Activated CD8-positive, alpha-beta memory T cell treated with anti-CD3 and anti-CD28 coated beads, Interleukin-2, amount 10 ng/mL, durations not matched to agents 7 days and 5 days (primary cell): ENCODE data around the gene SLX1A. TPM values are rescaled to one million over a fixed set of nuclear protein-coding genes. Genes with fewer than 3 reads are reported as not detected.
"Not testable (repeated sequence)": the region's sequence is repeated elsewhere in the genome, so short reads cannot be mapped to it uniquely, and the experiment has no call there.

Experiments used
- ATAC-seq: fragments of 150-1000 bp; cut with Tn5 transposase; one replicate; pipeline ENCODE4 v1.10.0; 2021; ENCODE audit warnings: moderate library complexity
- CTCF ChIA-PET: fragments of 350-600 bp; sonication (Branson Sonifier 250); formaldehyde crosslinking; loops from one replicate; lab custom pipeline; 2021; ENCODE audit warnings: antibody characterized with exemption; lab: Charles Lee
- DNase-seq: peaks from one replicate; pipeline ENCODE4 v3.0.0-alpha.2; 2020
- H3K27ac Mint-ChIP-seq: one replicate; pipeline ENCODE4 v1.8.0; 2021; ENCODE audit warnings: mild to moderate bottlenecking, mixed read lengths
- H3K27me3 Mint-ChIP-seq: one replicate; pipeline ENCODE4 v1.8.0; 2021; ENCODE audit warnings: mixed read lengths
- H3K36me3 Mint-ChIP-seq: one replicate; pipeline ENCODE4 v1.8.0; 2021; ENCODE audit warnings: mild to moderate bottlenecking, mixed read lengths
- H3K4me1 Mint-ChIP-seq: one replicate; pipeline ENCODE4 v1.8.0; 2021; ENCODE audit warnings: mixed read lengths
- H3K4me3 Mint-ChIP-seq: one replicate; pipeline ENCODE4 v1.8.0; 2021; ENCODE audit warnings: mild to moderate bottlenecking, moderate library complexity, mixed read lengths
- H3K9me3 Mint-ChIP-seq: one replicate; pipeline ENCODE4 v1.8.0; 2022; ENCODE audit warnings: low read depth, mixed read lengths
- total RNA-seq, 2 experiments: library from RNA; stranded (reverse); gene quantifications; one replicate each; pipeline ENCODE4 v1.2.3, GENCODE V29; 2021

SLX1A gene
- 100 to 1,000 TPM; 109 to 121 TPM for total RNA-seq

- H3K9me3 Mint-ChIP-seq, H3K36me3 Mint-ChIP-seq, H3K27me3 Mint-ChIP-seq, H3K4me3 Mint-ChIP-seq, H3K27ac Mint-ChIP-seq, H3K4me1 Mint-ChIP-seq, CTCF ChIA-PET, DNase-seq: not testable (repeated sequence)
- peak; percentile 88 for ATAC-seq
Observed at GRCh38 chr16:30193615-30194014, at the start of gene SLX1A, which contains the start of gene BOLA2B. SLX1A (plus strand) TSS chr16:30193875; CDS start chr16:30194085, 210 bp downstream. BOLA2B (minus strand) TSS chr16:30193666; CDS start chr16:30193595, 71 bp downstream.

GRCh38 chr16:30144017-30144416 lies 49.7 kb upstream of the SLX1A start:
- Mint-ChIP-seq H3K4me3 (no peak overlapping the region), H3K27me3 (no peaks in the 10 kb centered on the region), H3K27ac (no peak overlapping the region), H3K36me3 (peaks cover 7% of the 10 kb centered on the region), H3K4me1 (peaks cover 31% of the 10 kb centered on the region), H3K9me3 (peaks cover 3% of the 10 kb centered on the region)
- CTCF ChIA-PET: interaction anchor here (1.0 to 2.6 kb wide), 7 partner anchors 8 to 257 kb away, joined by 3 to 24 read pairs (median 7); partner anchors contain the start of genes GDPD3, SEPTIN1 and TBX6
- no peak for DNase-seq
- ATAC-seq: no peak

GRCh38 chr16:30144917-30145316 lies 48.8 kb upstream of the SLX1A start:
- H3K9me3 Mint-ChIP-seq: peaks cover 6% of the 10 kb centered on the region
- H3K4me3 Mint-ChIP-seq: no peak overlapping the region
- peaks cover 24% of the 10 kb centered on the region for H3K4me1 Mint-ChIP-seq
- H3K36me3 Mint-ChIP-seq: peaks cover 10% of the 10 kb centered on the region
- CTCF ChIA-PET: no interaction called here
- H3K27me3 Mint-ChIP-seq: no peaks in the 10 kb centered on the region
- DNase-seq (no peak), ATAC-seq (no peak)
- no peak overlapping the region for H3K27ac Mint-ChIP-seq

- CTCF ChIA-PET: no interaction called here
- H3K27me3 Mint-ChIP-seq: no peaks in the 10 kb centered on the region
- H3K4me3 Mint-ChIP-seq: no peak overlapping the region
- no peak overlapping the region for H3K27ac Mint-ChIP-seq
- peaks cover 21% of the 10 kb centered on the region for H3K4me1 Mint-ChIP-seq
- no peak for ATAC-seq
- H3K9me3 Mint-ChIP-seq: peaks cover 6% of the 10 kb centered on the region
- peaks cover 12% of the 10 kb centered on the region for H3K36me3 Mint-ChIP-seq
- DNase-seq: no peak
Observed at GRCh38 chr16:30145657-30146056, 48.0 kb upstream of the SLX1A start.

GRCh38 chr16:30147843-30148510 lies 45.7 kb upstream of the SLX1A start:
- no peak overlapping the region for H3K4me3 Mint-ChIP-seq
- ATAC-seq (no peak), DNase-seq (no peak)
- H3K27ac Mint-ChIP-seq: peak overlapping the region; percentile 5
- peaks cover 6% of the 10 kb centered on the region for H3K9me3 Mint-ChIP-seq
- CTCF ChIA-PET: interaction anchor here (1.0 to 1.7 kb wide), 3 partner anchors 16 to 36 kb away, joined by 3 to 6 read pairs (median 3); partner anchors contain the start of gene MAPK3
- no peaks in the 10 kb centered on the region for H3K27me3 Mint-ChIP-seq
- peaks cover 10% of the 10 kb centered on the region for H3K4me1 Mint-ChIP-seq
- H3K36me3 Mint-ChIP-seq: peaks cover 15% of the 10 kb centered on the region

- DNase-seq: no peak
- Mint-ChIP-seq H3K27me3 (no peaks in the 10 kb centered on the region), H3K36me3 (peaks cover 15% of the 10 kb centered on the region), H3K4me3 (no peak overlapping the region), H3K9me3 (peaks cover 6% of the 10 kb centered on the region), H3K27ac (no peak overlapping the region), H3K4me1 (peaks cover 4% of the 10 kb centered on the region)
- CTCF ChIA-PET: no interaction called here
- ATAC-seq: no peak
Observed at GRCh38 chr16:30149250-30149930, 44.3 kb upstream of the SLX1A start.

GRCh38 chr16:30151091-30151490 lies 42.6 kb upstream of the SLX1A start:
- no peaks in the 10 kb centered on the region for H3K4me1 Mint-ChIP-seq
- H3K27ac Mint-ChIP-seq: no peak overlapping the region
- DNase-seq (no peak), ATAC-seq (no peak)
- H3K36me3 Mint-ChIP-seq: peaks cover 15% of the 10 kb centered on the region
- H3K9me3 Mint-ChIP-seq: peaks cover 6% of the 10 kb centered on the region
- H3K27me3 Mint-ChIP-seq: no peaks in the 10 kb centered on the region
- no peak overlapping the region for H3K4me3 Mint-ChIP-seq
- CTCF ChIA-PET: interaction anchor here (2.9 kb wide), 1 partner anchor 8 kb away, joined by 10 read pairs; no protein-coding TSS in a partner anchor

- CTCF ChIA-PET: interaction anchor here (1.0 to 2.9 kb wide), 2 partner anchors 9 to 15 kb away, joined by 3 to 10 read pairs; no protein-coding TSS in a partner anchor
- Mint-ChIP-seq H3K36me3 (peaks cover 15% of the 10 kb centered on the region), H3K27me3 (no peaks in the 10 kb centered on the region), H3K4me1 (no peaks in the 10 kb centered on the region), H3K27ac (no peak overlapping the region), H3K4me3 (no peak overlapping the region), H3K9me3 (peaks cover 6% of the 10 kb centered on the region)
- ATAC-seq (no peak), DNase-seq (no peak)
Observed at GRCh38 chr16:30152517-30152916, 41.2 kb upstream of the SLX1A start.

GRCh38 chr16:30155188-30155587 lies 38.5 kb upstream of the SLX1A start:
- no peak overlapping the region for H3K4me3 Mint-ChIP-seq
- CTCF ChIA-PET: interaction anchor here (0.7 to 1.3 kb wide), 5 partner anchors 12 to 429 kb away, joined by 3 to 6 read pairs (median 3); partner anchors contain the start of gene GDPD3
- ATAC-seq (no peak), DNase-seq (no peak)
- H3K36me3 Mint-ChIP-seq: peaks cover 3% of the 10 kb centered on the region
- H3K4me1 Mint-ChIP-seq: no peaks in the 10 kb centered on the region
- H3K9me3 Mint-ChIP-seq: no peaks in the 10 kb centered on the region
- H3K27ac Mint-ChIP-seq: no peak overlapping the region
- no peaks in the 10 kb centered on the region for H3K27me3 Mint-ChIP-seq

GRCh38 chr16:30157214-30157613 lies 36.5 kb upstream of the SLX1A start:
- no peaks in the 10 kb centered on the region for H3K9me3 Mint-ChIP-seq
- no peak for DNase-seq
- no peak for ATAC-seq
- H3K4me1 Mint-ChIP-seq: peaks cover under 1% of the 10 kb centered on the region
- no peaks in the 10 kb centered on the region for H3K36me3 Mint-ChIP-seq
- CTCF ChIA-PET: interaction anchor here (1.4 kb wide), 1 partner anchor 14 kb away, joined by 5 read pairs; no protein-coding TSS in a partner anchor
- no peak overlapping the region for H3K4me3 Mint-ChIP-seq
- no peaks in the 10 kb centered on the region for H3K27me3 Mint-ChIP-seq
- no peak overlapping the region for H3K27ac Mint-ChIP-seq

- Mint-ChIP-seq H3K27me3 (no peaks in the 10 kb centered on the region), H3K27ac (no peak overlapping the region), H3K9me3 (peaks cover 2% of the 10 kb centered on the region), H3K36me3 (peaks cover 1% of the 10 kb centered on the region), H3K4me3 (no peak overlapping the region), H3K4me1 (peaks cover 40% of the 10 kb centered on the region)
- no peak for ATAC-seq
- CTCF ChIA-PET: interaction anchor here (0.9 kb wide), 2 partner anchors 26 to 52 kb away, joined by 3 to 4 read pairs; no protein-coding TSS in a partner anchor
- no peak for DNase-seq
Observed at GRCh38 chr16:30163538-30163937, 30.1 kb upstream of the SLX1A start.

GRCh38 chr16:30166202-30166902 lies 27.3 kb upstream of the SLX1A start:
- CTCF ChIA-PET: interaction anchor here (1.0 to 1.9 kb wide), 2 partner anchors 23 to 75 kb away, joined by 3 to 7 read pairs; partner anchors contain the start of gene TBX6
- DNase-seq (peak; percentile 57), ATAC-seq (peak; percentile 85)
- H3K27ac Mint-ChIP-seq: peak overlapping the region; percentile 71
- H3K4me3 Mint-ChIP-seq: peak overlapping the region; percentile 18
- peaks cover 1% of the 10 kb centered on the region for H3K36me3 Mint-ChIP-seq
- peaks cover 40% of the 10 kb centered on the region for H3K4me1 Mint-ChIP-seq
- no peaks in the 10 kb centered on the region for H3K27me3 Mint-ChIP-seq
- peaks cover 2% of the 10 kb centered on the region for H3K9me3 Mint-ChIP-seq

- CTCF ChIA-PET, H3K27ac Mint-ChIP-seq: not testable (repeated sequence)
Observed at GRCh38 chr16:30168746-30169145, 24.9 kb upstream of the SLX1A start.

More at GRCh38 chr16:30168746-30169145, 24.9 kb upstream of the SLX1A start:
- H3K9me3 Mint-ChIP-seq, DNase-seq, H3K4me3 Mint-ChIP-seq, H3K27me3 Mint-ChIP-seq, ATAC-seq, H3K36me3 Mint-ChIP-seq: not testable (repeated sequence)
- peaks cover 29% of the 10 kb centered on the region for H3K4me1 Mint-ChIP-seq
